Upper lobe of left lung (tissue), 4 donors: ENCODE results near the gene PNPO.

Source experiments
- EP300 ChIP-seq, 4 donors: sonication (generic); formaldehyde crosslinking; IDR thresholded peaks; one replicate each; pipeline ENCODE4 v1.5.1; 2017; ENCODE audit warnings: antibody characterized with exemption in 4 of 4, control low read depth in 2 of 4
- POLR2A ChIP-seq, 4 donors: fragments of 450-650 bp; IDR thresholded peaks; one replicate each; pipeline ENCODE4 v1.5.1; 2016 to 2017; ENCODE audit warnings: antibody characterized with exemption in 4 of 4, mild to moderate bottlenecking in 2 of 4
- TF ChIP-seq, protein P1 (sequence below), 6 experiments: fragments of 450-650 bp in 4 of 6; fragments of 200-600 bp in 2 of 6; sonication (generic) in 2 of 6; IDR thresholded peaks; one replicate each; pipeline ENCODE4 v1.5.1; 2016 to 2019; ENCODE audit warnings: antibody characterized with exemption in 6 of 6

DNA sequence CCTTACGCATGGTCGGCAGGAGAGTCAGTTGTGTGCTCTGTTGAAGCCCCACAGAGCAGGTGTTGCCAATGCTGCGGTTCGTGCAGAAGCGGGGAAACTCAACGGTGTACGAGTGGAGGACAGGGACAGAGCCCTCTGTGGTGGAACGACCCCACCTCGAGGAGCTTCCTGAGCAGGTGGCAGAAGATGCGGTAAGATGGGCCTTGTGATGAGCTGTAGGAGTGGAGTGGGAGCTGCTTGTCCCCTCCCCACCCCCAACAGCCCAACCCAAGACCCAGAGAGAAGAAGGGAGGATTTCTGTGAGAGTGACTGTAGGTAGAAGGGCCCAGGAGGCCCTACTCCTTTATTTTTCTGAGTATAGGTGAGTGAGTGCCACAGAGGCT, 34.4 kb downstream of the PNPO start:
- TF ChIP-seq, protein P1, sequence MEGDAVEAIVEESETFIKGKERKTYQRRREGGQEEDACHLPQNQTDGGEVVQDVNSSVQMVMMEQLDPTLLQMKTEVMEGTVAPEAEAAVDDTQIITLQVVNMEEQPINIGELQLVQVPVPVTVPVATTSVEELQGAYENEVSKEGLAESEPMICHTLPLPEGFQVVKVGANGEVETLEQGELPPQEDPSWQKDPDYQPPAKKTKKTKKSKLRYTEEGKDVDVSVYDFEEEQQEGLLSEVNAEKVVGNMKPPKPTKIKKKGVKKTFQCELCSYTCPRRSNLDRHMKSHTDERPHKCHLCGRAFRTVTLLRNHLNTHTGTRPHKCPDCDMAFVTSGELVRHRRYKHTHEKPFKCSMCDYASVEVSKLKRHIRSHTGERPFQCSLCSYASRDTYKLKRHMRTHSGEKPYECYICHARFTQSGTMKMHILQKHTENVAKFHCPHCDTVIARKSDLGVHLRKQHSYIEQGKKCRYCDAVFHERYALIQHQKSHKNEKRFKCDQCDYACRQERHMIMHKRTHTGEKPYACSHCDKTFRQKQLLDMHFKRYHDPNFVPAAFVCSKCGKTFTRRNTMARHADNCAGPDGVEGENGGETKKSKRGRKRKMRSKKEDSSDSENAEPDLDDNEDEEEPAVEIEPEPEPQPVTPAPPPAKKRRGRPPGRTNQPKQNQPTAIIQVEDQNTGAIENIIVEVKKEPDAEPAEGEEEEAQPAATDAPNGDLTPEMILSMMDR (IDR thresholded peaks at IDR 0.05) = no peak
- no peak for TF ChIP-seq POLR2A (IDR thresholded peaks at IDR 0.05)
- TF ChIP-seq EP300 (IDR thresholded peaks at IDR 0.05) = no peak
